PC-9 (cell line): ENCODE data around the gene CADM4.

Experiments used
- EZH2 ChIP-seq: fragments of 200-600 bp; sonication (generic); IDR thresholded peaks from 2 replicates; pipeline ENCODE4 v1.8.0; 2017; ENCODE audit warnings: antibody characterized with exemption, low read depth
- TF ChIP-seq, protein P1 (sequence below): fragments of 200-600 bp; sonication (generic); conservative IDR thresholded peaks from 2 replicates; pipeline ENCODE4 v1.6.1; 2017; ENCODE audit warnings: mixed run types, antibody characterized with exemption, mild to moderate bottlenecking, moderate library complexity

DNA sequence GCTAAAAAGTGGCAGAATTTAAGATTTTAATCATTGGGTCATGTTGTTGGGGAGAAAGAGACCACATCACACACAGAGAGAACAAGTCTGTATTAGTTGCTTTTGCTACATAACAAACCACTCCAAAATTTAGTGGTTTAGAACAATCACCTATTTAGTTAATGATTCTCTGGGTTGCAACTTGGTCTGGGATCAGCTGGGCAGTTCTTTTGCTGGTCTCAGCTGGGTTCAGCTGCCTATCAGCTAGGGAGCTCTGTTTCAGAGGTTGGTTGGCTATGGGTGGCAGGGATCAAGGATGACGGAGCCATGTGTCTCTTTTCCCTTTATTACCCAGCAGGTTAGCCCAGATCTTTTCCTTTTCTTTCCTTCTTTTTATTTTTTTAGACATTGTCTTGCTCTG is 55.2 kb downstream of the CADM4 start:
- TF ChIP-seq, protein P1, sequence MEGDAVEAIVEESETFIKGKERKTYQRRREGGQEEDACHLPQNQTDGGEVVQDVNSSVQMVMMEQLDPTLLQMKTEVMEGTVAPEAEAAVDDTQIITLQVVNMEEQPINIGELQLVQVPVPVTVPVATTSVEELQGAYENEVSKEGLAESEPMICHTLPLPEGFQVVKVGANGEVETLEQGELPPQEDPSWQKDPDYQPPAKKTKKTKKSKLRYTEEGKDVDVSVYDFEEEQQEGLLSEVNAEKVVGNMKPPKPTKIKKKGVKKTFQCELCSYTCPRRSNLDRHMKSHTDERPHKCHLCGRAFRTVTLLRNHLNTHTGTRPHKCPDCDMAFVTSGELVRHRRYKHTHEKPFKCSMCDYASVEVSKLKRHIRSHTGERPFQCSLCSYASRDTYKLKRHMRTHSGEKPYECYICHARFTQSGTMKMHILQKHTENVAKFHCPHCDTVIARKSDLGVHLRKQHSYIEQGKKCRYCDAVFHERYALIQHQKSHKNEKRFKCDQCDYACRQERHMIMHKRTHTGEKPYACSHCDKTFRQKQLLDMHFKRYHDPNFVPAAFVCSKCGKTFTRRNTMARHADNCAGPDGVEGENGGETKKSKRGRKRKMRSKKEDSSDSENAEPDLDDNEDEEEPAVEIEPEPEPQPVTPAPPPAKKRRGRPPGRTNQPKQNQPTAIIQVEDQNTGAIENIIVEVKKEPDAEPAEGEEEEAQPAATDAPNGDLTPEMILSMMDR, result no peak
- no peak for TF ChIP-seq EZH2
